Astrocyte (in vitro differentiated cells and primary cell): ENCODE data around the gene CLMN.

Source experiments
- EZH2 ChIP-seq: IDR thresholded peaks from 2 replicates; pipeline ENCODE4 v1.6.1; 2012; ENCODE audit warnings: mild to moderate bottlenecking, low read length, inconsistent platforms; ENCODE audit not compliant: insufficient read depth
- TF ChIP-seq, protein P1 (sequence below): IDR thresholded peaks from 2 replicates; pipeline ENCODE4 v1.5.1; 2011; ENCODE audit warnings: low read depth, mild to moderate bottlenecking, inconsistent platforms, low read length, moderate library complexity; ENCODE audit not compliant: insufficient read depth

DNA sequence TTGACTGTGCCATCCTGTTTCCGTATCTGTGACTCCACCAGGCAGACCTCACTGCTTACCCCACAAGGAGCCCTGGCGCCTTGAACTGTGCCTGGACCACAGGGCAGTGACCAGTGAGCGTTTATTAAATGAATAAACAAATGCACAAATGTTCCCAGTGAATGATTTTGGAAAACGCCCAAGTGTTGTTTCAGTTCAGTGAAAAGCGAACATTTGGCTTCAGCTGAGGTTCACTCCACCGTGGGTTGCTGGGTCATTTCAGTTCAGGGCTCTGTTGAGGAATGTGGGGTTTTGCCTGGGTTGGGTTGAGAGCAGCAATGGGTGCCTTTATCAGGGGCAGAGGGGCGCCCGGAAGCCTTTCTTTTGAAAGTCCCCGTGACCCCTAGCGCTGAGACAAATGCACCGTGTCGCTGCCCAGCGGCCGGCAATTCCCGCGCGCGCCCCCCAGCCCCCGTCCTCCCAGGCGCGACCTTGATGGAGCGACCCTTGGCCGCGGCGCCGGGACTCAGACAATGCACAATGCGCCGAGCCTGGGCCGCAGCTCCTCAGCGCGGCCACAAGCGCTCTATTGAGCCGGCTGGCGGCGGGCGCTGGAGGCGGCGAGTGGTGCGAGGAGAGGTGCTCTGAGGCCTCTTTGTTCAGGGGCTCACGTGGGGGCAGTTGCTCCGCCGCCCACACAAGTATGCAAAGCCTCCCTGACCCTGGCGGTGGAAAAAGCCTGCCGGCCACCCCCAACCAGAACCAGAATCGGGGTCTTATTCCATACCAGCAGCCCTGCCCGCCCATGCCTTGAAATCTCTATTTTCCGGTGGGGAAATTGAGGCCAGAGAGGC lies 40.5 kb upstream of the CLMN start:
- TF ChIP-seq, protein P1, sequence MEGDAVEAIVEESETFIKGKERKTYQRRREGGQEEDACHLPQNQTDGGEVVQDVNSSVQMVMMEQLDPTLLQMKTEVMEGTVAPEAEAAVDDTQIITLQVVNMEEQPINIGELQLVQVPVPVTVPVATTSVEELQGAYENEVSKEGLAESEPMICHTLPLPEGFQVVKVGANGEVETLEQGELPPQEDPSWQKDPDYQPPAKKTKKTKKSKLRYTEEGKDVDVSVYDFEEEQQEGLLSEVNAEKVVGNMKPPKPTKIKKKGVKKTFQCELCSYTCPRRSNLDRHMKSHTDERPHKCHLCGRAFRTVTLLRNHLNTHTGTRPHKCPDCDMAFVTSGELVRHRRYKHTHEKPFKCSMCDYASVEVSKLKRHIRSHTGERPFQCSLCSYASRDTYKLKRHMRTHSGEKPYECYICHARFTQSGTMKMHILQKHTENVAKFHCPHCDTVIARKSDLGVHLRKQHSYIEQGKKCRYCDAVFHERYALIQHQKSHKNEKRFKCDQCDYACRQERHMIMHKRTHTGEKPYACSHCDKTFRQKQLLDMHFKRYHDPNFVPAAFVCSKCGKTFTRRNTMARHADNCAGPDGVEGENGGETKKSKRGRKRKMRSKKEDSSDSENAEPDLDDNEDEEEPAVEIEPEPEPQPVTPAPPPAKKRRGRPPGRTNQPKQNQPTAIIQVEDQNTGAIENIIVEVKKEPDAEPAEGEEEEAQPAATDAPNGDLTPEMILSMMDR = no peak
- TF ChIP-seq EZH2 = no peak
